ENCODE data around the gene PLCH2.

PLCH2 gene

GRCh38 chr1:2446861-2447260 is 29.2 kb upstream of the PLCH2 start:
- H3K4me3 ChIP-seq (ENCODE audit: low read length): no peak overlapping the region
- no peak for DNase-seq (ENCODE audit: low read depth)
- TF ChIP-seq, protein P1, sequence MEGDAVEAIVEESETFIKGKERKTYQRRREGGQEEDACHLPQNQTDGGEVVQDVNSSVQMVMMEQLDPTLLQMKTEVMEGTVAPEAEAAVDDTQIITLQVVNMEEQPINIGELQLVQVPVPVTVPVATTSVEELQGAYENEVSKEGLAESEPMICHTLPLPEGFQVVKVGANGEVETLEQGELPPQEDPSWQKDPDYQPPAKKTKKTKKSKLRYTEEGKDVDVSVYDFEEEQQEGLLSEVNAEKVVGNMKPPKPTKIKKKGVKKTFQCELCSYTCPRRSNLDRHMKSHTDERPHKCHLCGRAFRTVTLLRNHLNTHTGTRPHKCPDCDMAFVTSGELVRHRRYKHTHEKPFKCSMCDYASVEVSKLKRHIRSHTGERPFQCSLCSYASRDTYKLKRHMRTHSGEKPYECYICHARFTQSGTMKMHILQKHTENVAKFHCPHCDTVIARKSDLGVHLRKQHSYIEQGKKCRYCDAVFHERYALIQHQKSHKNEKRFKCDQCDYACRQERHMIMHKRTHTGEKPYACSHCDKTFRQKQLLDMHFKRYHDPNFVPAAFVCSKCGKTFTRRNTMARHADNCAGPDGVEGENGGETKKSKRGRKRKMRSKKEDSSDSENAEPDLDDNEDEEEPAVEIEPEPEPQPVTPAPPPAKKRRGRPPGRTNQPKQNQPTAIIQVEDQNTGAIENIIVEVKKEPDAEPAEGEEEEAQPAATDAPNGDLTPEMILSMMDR (conservative IDR thresholded peaks at IDR 0.05; ENCODE audit: low read length): no peak

- no peak overlapping the region for H3K4me3 ChIP-seq (ENCODE audit: low read length)
- DNase-seq (ENCODE audit: low read depth): no peak
Observed at GRCh38 chr1:2447276-2448097, 28.6 kb upstream of the PLCH2 start.

DNA sequence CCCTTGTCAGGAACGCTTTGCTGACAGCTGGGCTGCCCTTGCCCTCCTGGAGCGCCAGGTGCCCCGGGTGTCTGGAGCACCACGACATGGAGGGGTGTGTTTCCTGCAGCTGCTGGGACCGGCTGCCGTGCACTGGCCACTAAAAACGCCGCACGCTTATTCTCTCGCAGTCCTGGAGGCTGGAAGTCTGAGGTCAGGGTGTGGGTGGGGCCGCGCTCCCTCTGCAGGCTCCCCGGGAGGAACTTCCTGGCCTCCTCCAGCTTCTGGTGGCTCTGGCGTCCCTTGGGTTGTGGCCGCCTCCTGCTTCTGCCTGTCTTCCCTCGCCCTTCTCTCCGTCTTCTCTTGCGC is 28.0 kb upstream of the PLCH2 start:
- H3K4me3 ChIP-seq (ENCODE audit: low read length): no peak overlapping the region
- no peak for DNase-seq (ENCODE audit: low read depth)
- TF ChIP-seq, protein P1 (conservative IDR thresholded peaks at IDR 0.05; ENCODE audit: low read length): no peak

More at GRCh38 chr1:2447276-2448097, 28.6 kb upstream of the PLCH2 start:
- TF ChIP-seq, protein P1 (conservative IDR thresholded peaks at IDR 0.05; ENCODE audit: low read length): no peak

DNA sequence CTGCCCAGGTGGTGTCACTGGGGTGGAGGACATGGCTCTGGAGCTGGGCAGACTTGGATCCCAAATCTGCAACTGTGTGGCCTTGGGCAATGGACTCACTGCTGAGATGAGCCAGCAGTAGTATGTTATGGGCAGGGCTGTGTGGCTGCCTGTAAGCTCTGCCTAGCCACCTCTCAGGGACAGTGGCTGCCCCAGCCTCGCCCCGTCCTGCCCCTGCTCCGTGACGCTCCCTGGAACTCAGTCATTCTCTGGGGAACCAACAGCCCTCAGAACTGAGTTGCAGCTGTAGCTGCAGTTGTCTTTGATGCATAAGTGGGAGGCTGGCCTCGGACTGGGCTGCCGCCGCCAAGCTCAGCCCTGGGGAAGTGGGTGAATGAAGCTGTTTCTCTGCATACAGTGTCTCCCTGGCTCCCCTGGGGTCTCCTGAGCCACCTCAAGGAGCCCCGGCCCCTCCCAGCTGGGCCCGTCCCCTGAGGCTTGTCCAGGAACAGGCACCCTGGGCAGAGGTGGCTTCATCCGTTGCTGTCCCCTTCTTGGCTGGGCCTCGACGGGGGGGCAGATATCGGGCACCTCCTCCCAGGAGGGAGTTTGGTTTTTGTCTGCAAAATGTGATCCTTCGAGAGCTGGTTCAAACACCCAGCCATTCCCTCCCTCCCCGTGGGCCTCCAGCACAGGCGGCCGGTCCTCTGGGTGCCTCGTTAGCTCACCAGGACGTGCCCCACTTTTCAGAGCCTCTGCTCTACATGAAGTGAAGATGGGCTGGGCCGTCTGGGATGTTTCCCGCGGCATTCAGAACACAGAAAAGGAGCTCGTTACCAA is 26.2 kb upstream of the PLCH2 start:
- no peak for DNase-seq (ENCODE audit: low read depth)
- TF ChIP-seq, protein P1 (conservative IDR thresholded peaks at IDR 0.05; ENCODE audit: low read length): no peak
- no peak overlapping the region for H3K4me3 ChIP-seq (ENCODE audit: low read length)

- TF ChIP-seq, protein P1 (conservative IDR thresholded peaks at IDR 0.05; ENCODE audit: low read length): no peak
- peak; percentile 74 for DNase-seq (ENCODE audit: low read depth)
- H3K4me3 ChIP-seq (ENCODE audit: low read length): no peak overlapping the region
Observed at GRCh38 chr1:2451741-2452140, 24.3 kb upstream of the PLCH2 start.

DNA sequence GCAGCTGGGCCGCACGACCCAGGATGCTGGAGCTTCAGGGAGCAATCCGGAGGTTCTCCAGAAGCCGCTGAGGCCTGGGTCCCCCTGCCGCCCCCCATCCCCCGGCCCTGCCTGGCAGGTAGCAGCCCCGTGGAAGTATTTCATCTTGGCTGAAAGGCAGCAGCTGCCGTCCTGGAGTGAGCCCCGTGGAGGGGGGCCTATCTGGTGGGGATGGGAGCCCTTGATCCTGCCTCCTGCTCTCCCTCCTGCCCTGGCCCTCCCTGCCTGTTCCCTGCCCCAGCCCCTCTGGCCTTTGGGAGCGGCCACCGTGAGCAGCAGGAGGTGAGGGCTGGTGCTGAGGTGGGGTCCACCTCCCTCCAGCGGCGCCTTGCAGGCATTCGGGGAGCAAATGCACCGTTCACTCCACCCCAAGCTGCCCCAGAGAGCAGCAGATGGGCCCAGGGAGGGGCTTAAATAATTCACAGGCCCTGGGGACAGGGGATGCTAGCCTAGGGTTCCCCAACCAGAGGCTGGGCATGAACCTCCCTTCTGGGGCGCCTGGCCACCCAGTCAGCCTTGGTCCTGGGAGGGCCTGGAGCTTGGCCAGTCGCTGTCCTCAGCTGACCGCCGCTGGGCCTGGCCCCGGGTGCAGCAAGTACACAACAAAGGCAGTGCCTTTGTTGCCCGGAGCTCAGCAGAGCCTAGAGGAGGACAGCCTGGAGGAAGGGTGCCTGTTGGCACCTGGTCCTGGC is 23.7 kb upstream of the PLCH2 start:
- no peak for DNase-seq (ENCODE audit: low read depth)
- H3K4me3 ChIP-seq (ENCODE audit: low read length): no peak overlapping the region
- TF ChIP-seq, protein P1 (conservative IDR thresholded peaks at IDR 0.05; ENCODE audit: low read length): no peak
